SK-MEL-5 (cell line): Measurements from ENCODE around the gene INPP4A. TPM values are rescaled to one million over a fixed set of nuclear protein-coding genes. Genes with fewer than 3 reads are reported as not detected.
A peak's percentile ranks its signal among the peaks of the same experiment; 100 is the strongest.
"Not testable (repeated sequence)": the region's sequence is repeated elsewhere in the genome, so short reads cannot be mapped to it uniquely, and the experiment has no call there.

Experiments used
- DNase-seq: peaks from one replicate; pipeline ENCODE4 v3.0.0-alpha.2; 2016; ENCODE audit warnings: low read depth, low spot score
- in situ Hi-C: cut with HindIII; loops from 2 replicates; pipeline ENCODE4 v1.10.0; 2016; ENCODE audit warnings: low sequenced_read_pairs, high pct_unique_total_duplicates, low pct_unique_long_range_greater_than_20kb
- polyA plus RNA-seq, 2 experiments: library from polyadenylated mRNA; depleted of rRNA; stranded (reverse); fragments of >200 nt; gene quantifications; 2 replicates each; pipeline ENCODE4 v1.2.3, GENCODE V29; 2015
- total RNA-seq: library from RNA; depleted of rRNA; stranded (reverse); fragments of >200 nt; shearing (Covaris generic); gene quantifications from 2 replicates; pipeline ENCODE4 v1.2.3, GENCODE V29; 2014; rRNA removed

The INPP4A gene
- total RNA-seq, result 10.9 and 12.7 TPM in 2 replicates
- polyA plus RNA-seq (2015; cell fraction: cytosol; rRNA removed), result 10.5 and 14.0 TPM in 2 replicates
- polyA plus RNA-seq (2015; cell fraction: nucleus; rRNA removed), result 37.2 and 37.5 TPM in 2 replicates

DNA sequence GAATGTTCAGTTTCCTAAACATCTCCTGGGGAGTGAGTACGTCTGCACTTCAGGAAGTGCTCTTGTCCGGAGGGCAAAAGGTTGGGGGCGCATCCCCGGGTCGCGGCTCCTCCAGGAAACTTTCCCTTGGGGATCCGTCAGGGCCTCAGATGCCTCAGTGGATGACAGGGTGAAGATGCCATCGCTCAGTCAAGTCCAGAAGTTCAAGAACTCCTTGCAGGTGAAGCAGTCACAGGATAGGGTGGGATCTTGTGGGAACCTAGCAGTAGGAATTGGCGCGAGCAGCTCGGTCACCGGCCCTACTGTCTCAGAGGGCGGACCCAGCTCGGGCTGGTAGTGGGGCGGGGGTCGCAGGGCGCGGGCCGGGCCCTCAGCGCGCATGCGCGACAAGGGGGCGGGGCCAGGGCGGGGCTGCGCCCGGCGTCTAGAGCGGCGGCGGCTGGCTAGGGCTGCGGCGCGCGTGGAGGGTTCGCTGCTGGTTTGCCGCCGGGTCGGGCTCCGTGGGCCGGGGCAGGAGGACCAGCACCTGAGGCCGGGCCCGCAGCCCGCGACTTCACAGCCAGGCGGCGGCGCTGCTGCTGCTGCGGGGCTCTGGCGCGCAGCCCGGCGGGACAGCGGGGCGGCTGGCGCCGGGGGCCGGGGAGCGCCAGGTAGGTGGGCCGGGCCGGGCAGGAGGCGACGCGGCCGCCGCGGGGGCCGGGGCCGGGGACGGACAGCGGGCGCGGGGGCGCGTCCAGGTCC, at the start of gene INPP4A:
Gene INPP4A (plus strand): TSS at position 423 of the 741 bp plus-strand sequence. CDS start 75,191 bp downstream, outside the sequence.
- DNase-seq, result peak; percentile 69
- in situ Hi-C loops, result no loop called here

DNA sequence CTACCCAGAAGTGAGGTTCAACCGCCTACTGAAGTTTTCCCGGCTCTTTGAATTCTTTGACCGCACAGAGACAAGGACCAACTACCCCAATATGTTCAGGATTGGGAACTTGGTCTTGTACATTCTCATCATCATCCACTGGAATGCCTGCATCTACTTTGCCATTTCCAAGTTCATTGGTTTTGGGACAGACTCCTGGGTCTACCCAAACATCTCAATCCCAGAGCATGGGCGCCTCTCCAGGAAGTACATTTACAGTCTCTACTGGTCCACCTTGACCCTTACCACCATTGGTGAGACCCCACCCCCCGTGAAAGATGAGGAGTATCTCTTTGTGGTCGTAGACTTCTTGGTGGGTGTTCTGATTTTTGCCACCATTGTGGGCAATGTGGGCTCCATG, 48.7 kb upstream of the INPP4A start:
- in situ Hi-C loops, result no loop called here
- DNase-seq, result no peak

DNA sequence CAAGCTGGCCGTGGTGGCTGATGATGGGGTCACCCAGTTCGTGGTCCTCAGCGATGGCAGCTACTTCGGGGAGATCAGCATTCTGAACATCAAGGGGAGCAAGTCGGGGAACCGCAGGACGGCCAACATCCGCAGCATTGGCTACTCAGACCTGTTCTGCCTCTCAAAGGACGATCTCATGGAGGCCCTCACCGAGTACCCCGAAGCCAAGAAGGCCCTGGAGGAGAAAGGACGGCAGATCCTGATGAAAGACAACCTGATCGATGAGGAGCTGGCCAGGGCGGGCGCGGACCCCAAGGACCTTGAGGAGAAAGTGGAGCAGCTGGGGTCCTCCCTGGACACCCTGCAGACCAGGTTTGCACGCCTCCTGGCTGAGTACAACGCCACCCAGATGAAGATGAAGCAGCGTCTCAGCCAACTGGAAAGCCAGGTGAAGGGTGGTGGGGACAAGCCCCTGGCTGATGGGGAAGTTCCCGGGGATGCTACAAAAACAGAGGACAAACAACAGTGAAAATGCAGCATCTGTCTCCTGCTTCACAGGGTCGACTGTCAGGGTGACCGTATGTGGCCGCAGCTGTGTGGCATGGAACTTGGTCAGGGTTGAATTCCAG, 47.8 kb upstream of the INPP4A start:
- DNase-seq, result no peak
- in situ Hi-C loops, result no loop called here

DNA sequence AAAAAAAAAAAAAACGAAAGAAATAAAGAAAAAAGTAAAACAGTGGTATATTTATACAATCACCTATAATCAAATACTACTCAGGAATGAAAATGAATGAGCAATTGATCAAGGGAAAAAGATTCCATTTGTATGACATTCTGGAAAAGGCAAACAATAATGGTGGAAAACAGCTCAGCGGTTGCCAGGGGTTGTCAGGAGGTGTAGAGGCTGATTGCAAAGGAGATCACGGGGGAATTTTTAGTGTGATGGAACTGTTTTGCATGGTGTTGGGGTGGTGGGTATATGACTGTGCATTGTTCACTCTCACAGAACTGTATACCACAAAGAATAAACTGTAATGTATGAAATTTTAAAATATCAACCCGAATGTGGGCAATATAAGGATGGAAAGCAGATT, 45.5 kb upstream of the INPP4A start:
- in situ Hi-C loops, result no loop called here
- no peak for DNase-seq

DNA sequence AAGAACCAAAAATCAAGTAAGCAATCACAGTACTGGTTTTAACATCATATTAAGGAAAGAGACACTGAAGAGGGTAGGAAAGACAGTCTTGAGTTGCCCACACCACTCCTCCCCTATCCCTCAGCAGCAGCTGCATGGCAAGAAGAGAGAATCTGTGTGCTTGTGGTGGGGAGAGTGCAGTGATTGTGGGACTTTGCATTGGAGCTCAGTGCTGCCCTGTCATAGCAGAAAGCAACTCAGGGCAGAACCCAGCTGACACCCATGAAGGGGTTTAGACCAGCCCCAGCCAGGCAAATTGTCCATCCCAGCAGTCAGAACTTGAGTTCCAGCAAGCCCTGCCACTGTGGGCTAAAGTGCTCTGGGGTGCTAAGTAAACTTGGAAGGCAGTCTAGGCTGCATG, 40.8 kb upstream of the INPP4A start:
- no peak for DNase-seq
- in situ Hi-C loops, result no loop called here

DNA sequence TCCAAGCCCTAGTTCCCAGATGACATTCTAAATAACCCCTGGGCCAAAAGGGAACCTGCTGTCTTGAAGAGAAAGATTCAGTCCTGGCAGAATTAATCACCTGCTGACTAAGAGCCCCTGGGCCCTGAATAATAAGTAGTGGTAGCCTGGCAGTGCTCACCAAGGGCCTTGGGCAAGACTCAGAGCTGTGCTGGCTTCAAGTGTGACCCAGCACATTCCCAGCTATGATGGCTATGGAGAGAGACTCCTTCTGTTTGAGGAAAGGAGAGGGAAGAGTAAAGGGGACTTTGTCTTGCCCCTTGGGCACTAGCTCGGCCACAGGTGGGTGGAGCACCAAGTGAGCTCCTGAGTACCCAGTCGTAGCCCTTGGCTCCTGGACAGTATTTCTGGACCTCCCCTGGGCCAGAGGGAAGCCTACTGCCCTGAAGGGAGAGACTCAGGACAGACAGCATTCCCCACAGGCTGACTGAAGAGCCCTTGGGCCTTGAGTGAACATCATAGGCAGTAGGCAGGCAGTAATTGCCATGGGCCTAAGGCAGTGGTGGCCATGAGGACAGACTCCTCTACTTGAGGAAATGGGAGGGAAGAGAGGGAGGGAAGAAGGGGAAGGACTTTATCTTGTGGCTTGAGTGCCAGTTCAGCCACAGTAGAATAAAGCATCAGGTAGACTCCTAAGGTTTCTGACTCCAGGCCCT, 40.0 kb upstream of the INPP4A start:
- in situ Hi-C loops, result no loop called here
- no peak for DNase-seq

DNA sequence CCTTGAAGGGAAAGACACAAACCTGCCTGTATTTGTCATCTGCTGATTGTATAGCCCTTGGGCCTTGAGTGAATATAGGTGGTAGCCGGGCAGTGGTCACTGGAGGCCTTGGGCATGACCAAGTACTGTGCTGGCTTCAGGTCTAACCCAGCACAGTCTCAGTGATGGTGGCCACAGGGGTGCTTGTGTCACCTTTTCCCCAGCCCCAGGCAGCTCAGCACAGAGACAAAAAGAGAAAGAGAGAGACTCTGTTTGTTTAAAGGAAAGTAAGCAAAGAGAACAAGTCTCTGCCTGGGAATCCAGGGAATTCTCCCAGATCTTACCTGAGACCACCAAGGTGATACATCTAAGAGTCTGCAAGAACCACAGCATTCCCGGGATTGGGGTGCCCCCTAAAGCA, 39.4 kb upstream of the INPP4A start:
- DNase-seq, result no peak
- in situ Hi-C loops, result no loop called here

DNA sequence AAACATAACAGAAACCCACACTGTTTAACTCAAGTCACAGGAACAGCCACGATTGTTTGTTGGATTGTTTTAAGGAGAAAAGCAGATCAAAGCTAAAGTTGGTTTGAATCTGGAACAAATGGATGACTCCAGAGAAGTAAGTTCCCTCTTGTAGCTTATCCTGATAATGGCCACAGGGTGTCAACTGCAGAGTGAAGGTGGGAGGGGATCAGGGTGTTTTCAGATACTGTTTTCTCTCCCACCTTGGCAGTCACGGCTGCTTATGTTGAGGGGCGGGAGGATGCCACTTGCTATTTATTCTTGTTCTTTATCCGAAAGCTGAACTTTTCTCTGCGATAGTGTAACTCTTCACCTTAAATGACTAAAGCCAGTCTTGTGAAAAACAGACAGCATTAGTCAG, 36.5 kb upstream of the INPP4A start:
- DNase-seq, result no peak
- in situ Hi-C loops, result no loop called here

DNA sequence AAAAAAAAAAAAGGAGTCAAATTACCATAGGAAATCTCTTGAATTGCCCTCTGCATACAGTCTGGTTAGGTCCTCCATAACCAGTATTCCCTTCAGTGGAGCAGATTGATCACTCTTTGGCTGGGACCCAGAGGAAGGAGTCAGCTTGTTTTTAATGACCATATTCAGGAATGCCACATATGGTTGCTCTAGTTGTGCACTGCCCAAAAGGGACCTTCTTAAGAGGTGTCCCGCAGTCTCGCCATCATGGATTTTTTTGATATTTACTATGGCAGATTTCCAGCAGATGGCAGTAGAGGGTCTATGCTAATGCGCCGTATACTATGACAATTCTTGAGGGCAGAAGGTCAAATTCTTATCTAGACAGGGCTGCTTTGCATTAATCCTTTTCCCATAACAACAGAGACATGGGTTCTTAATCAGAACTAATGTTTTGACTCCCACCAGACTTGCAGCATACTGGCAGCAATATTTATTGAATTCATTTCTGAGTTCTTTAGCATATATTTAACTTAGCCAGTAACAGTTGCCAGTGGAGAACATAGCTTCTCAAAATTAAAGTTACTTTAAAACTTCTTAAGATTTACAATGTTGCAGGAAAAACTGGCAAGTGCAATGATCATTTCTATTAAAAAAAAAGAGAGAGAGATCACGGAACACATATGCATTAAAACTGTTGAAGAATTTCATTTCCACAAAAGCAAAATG, 31.8 kb upstream of the INPP4A start:
- DNase-seq, result peak; percentile 76
- in situ Hi-C loops, result no loop called here

DNA sequence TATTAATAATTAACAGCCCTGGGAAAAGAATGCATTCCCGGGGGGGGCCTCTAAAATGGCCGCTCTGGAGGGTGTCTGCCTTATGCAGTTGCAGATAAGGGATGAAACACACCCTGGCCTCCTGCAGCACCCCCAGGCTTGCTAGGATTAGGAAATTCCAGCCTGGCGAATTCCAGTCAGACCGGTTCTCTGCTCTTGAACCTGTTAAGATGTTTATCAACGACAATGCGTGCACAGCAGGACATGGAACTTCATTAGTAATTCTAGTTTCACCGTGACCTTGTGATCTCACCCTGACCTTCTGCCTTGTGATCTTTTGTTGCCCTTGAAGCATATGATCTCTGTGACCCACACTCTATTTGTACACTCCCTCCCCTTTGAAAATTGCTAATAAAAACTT, 30.4 kb upstream of the INPP4A start:
- DNase-seq, in situ Hi-C loops: not testable (repeated sequence)

DNA sequence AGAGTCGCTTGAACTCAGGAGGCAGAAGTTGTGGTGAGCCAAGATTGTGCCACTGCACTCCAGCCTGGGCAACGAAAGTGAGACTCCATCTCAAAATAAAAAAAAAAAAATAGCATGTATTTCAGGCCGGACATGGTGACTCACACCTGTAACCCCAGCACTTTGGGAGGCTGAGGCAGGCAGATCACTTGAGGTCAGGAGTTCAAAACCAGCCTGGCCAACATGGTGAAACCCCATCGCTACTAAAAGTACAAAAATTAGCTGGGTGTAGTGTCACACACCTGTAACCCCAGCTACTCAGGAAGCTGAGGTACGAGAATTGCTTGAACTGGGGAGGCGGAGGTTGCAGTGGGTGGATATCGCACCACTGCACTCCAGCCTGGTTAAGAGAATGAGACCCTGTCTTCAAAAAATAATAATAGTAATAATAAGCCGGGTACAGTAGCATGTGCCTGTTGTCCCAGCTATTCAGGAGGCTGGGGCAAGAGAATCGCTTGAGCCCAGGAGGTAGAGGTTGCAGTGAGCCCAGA, 28.9 kb upstream of the INPP4A start:
- in situ Hi-C loops, DNase-seq: not testable (repeated sequence)

DNA sequence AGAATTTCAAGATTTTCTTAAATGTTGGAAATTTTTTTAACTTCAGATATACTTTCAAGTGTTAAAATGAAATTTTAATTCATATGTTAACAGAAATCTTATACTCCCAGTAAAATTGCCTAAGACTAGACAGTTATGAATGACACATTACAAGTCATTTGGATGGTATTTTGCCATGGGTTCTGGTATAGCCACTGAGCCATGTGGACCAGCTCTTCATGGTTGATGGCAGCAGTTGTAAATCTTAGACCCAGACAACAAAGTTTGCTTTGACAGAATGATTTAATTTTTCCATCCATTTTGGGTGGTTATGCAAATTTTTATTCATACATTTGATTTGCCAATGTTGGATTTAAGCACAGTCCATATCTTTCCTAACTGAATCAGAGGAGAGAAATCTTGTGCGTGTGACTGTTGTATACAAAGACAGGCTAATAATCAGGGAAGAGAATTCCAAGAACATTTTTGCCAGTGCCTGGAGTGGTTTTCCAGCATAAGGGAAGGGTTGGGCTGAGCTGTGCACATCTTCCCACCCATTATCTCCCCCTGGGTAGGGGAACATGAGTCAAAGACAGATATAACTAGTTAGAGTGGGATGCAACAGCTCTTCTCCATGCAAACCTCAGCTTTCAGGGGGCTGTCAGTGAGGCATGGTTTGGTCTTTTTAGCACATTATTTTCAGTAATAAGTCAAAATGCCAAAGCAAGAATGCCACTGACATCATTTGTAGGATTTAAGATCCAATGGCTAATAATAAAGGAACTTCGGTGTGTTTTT, 28.1 kb upstream of the INPP4A start:
- no peak for DNase-seq
- in situ Hi-C loops, result no loop called here

DNA sequence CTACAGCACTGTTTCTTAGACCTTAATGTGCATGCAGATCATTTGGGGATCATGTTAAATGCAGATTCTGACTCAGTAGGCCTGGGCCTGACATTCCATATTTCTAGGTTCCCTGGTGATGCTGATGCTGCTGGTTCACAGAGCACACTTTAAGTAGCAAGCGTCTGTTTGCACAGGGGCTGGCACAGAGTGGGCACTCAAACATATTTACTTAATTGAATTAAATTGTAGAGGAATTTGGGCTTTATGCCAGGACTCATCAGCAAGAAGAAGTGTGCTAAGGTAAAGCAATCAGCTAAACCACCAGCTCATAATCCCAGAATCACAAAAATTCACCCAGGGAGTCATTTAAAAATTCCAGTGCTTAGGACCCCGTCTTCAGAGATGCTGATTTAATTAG, 25.1 kb upstream of the INPP4A start:
- no peak for DNase-seq
- in situ Hi-C loops, result no loop called here

DNA sequence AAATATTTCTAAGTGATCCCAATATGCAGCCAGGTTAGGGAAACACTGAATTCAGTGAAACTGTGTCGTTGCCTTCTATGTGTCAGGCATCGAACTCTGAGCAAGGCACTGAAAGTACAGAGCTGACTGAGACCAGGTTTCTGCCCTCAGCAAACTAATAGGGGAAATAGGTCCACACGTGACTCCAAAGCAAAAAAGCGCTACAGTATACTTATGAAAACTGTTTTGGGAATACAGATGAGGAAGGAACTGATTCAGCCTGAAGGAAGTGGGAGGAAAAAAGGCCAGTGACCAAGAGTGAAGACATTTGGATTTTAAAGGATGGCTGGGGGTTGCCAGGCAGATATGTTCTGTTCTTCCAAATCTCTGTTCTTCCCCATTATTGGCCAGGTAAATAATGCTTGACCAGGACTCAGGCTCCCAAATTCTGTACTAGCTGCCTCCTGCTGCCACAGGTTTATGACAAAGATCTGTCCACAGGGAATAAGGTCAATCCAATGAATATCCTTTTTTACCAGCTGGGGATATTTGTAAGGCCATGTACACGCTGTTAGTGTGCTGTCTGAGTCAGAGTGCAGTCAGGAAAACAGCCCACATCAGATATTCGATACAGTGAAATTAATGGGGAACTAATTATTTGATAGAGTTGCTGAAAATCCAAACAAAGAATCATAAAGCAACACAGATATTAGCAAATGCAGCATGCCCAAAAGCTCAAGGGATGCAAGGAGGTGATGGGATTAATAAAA, 24.5 kb upstream of the INPP4A start:
- in situ Hi-C loops, result no loop called here

DNA sequence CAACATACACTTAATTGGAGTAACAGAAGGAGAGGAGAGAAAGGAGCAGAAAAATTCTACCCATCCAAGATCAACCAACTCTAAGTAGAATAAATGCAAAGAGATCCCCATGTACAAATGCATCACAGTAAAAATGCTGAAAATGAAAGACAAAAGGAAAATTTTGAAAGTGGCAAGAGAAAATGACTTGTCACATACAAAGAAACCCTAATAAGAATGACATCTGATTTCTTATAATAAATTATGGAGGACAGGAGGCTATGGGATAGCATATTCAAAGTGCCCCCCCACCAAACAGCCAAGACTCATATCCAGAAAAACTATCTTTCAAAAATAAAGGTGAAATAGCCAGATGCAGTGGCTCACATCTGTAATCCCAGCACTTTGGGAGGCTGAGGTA, 22.2 kb upstream of the INPP4A start:
- DNase-seq, result no peak
- in situ Hi-C loops, result no loop called here

More for the DNA sequence above, 24.5 kb upstream of the INPP4A start:
- DNase-seq, result no peak

DNA sequence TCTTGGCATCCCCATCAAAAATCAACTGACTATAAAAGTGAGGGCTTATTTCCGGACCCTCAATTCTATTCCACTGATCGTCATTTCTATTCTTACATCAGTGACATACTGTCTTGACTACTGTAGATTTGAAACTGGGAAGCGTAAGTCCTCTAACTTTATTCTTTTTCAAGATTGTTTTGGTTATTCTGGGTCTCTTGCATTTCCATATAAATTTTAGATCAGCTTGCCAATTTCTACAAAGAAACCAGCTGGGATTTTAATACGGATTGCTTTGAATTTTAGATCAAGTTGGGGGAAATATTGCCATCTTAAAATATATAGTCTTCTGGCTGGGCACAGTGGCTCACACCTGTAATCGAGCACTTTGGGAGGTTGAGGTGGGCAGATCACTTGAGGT, 17.9 kb upstream of the INPP4A start:
- no peak for DNase-seq
- in situ Hi-C loops, result no loop called here
